HG02798 (cell line): Measurements from ENCODE around the gene CACNA1D.

Experiments used
- ATAC-seq: cut with Tn5 transposase; IDR thresholded peaks from one replicate; pipeline ENCODE4 v1.9.1; 2021; ENCODE audit warnings: mild to moderate bottlenecking; ENCODE audit not compliant: unreplicated experiment, poor library complexity

The CACNA1D gene

GRCh38 chr3:53826048-53826447, 331.6 kb downstream of the CACNA1D start:
- ATAC-seq, result no peak

GRCh38 chr3:53828581-53828980, 334.2 kb downstream of the CACNA1D start:
- ATAC-seq, result no peak

- ATAC-seq, result no peak
These were observed 335.2 kb downstream of the CACNA1D start for GRCh38 chr3:53829605-53830004.

- no peak for ATAC-seq
These were observed 336.5 kb downstream of the CACNA1D start for GRCh38 chr3:53830944-53831343.

- no peak for ATAC-seq
These were observed 338.7 kb downstream of the CACNA1D start for GRCh38 chr3:53833053-53833645.

GRCh38 chr3:53833700-53834099, 339.3 kb downstream of the CACNA1D start:
- ATAC-seq, result no peak

- ATAC-seq, result no peak
These were observed 340.2 kb downstream of the CACNA1D start for GRCh38 chr3:53834429-53835095.

- no peak for ATAC-seq
These were observed 340.8 kb downstream of the CACNA1D start for GRCh38 chr3:53835257-53835656.

GRCh38 chr3:53836084-53836872, 341.9 kb downstream of the CACNA1D start:
- no peak for ATAC-seq

GRCh38 chr3:53837331-53837730, 342.9 kb downstream of the CACNA1D start:
- no peak for ATAC-seq

- no peak for ATAC-seq
These were observed 346.9 kb downstream of the CACNA1D start for GRCh38 chr3:53841296-53841695.

GRCh38 chr3:53842436-53843194, 348.2 kb downstream of the CACNA1D start:
- ATAC-seq, result no peak

GRCh38 chr3:53843195-53844177, 349.1 kb downstream of the CACNA1D start:
- ATAC-seq, result peak; percentile 47

GRCh38 chr3:53844262-53845102, 350.1 kb downstream of the CACNA1D start:
- ATAC-seq, result no peak

- peak; percentile 13 for ATAC-seq
These were observed 350.9 kb downstream of the CACNA1D start for GRCh38 chr3:53845103-53845880.

- ATAC-seq, result no peak
These were observed 351.4 kb downstream of the CACNA1D start for GRCh38 chr3:53845881-53846133.

- ATAC-seq, result peak; percentile 50
These were observed 351.9 kb downstream of the CACNA1D start, which contains the start of the genes CHDH and IL17RB for GRCh38 chr3:53846134-53846850. CHDH (minus strand) TSS chr3:53846419; CDS start chr3:53824008, 22,411 bp downstream. IL17RB (plus strand) TSS chr3:53846568; CDS start chr3:53846589, 21 bp downstream.

- ATAC-seq, result no peak
These were observed 352.4 kb downstream of the CACNA1D start for GRCh38 chr3:53846851-53847155.
